ENCODE measurements around the gene BNIP1. TPM values are rescaled to one million over a fixed set of nuclear protein-coding genes. Genes with fewer than 3 reads are reported as not detected.

The BNIP1 gene, protein sequence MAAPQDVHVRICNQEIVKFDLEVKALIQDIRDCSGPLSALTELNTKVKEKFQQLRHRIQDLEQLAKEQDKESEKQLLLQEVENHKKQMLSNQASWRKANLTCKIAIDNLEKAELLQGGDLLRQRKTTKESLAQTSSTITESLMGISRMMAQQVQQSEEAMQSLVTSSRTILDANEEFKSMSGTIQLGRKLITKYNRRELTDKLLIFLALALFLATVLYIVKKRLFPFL
- total RNA-seq (2022; extraction: Qiagen RNA extraction) = 15.8 to 20.2 TPM (median 17.6 TPM) in 5 replicates

GRCh38 chr5:173144200-173145176 is at the start of gene BNIP1:
Gene BNIP1, plus strand, starts transcription at chr5:173144531. Its CDS starts 15 bp downstream, at chr5:173144546.

Other genes with a start within 250 kb of the BNIP1 start
- gene RPL26L1, start 185.1 kb upstream of the BNIP1 start, total RNA-seq (2022; extraction: Qiagen RNA extraction) = 124 to 130 TPM (median 125 TPM) in 5 replicates
- 265 to 425 TPM (median 366 TPM) in 5 replicates for gene ATP6V0E1, start 160.8 kb upstream of the BNIP1 start, total RNA-seq (2022; extraction: Qiagen RNA extraction)
- 1.6 to 3.0 TPM (median 2.8 TPM) in 5 replicates for gene CREBRF, start 88.2 kb upstream of the BNIP1 start, total RNA-seq (2022; extraction: Qiagen RNA extraction)
- 10.6 to 16.4 TPM (median 15.6 TPM) in 5 replicates for gene NKX2-5, start 90.7 kb downstream of the BNIP1 start, total RNA-seq (2022; extraction: Qiagen RNA extraction)
- 35.0 to 46.9 TPM (median 41.3 TPM) in 5 replicates for gene STC2, start 183.9 kb downstream of the BNIP1 start, total RNA-seq (2022; extraction: Qiagen RNA extraction)